GM12872 (cell line): ENCODE measurements around the gene ADGRG7.

Source experiments
- TF ChIP-seq, protein P1 (sequence below): IDR thresholded peaks from 3 replicates; pipeline ENCODE4 v1.5.1; 2011; ENCODE audit warnings: low read depth, mild to moderate bottlenecking, low read length, moderate library complexity; ENCODE audit not compliant: insufficient read depth

The ADGRG7 gene

DNA sequence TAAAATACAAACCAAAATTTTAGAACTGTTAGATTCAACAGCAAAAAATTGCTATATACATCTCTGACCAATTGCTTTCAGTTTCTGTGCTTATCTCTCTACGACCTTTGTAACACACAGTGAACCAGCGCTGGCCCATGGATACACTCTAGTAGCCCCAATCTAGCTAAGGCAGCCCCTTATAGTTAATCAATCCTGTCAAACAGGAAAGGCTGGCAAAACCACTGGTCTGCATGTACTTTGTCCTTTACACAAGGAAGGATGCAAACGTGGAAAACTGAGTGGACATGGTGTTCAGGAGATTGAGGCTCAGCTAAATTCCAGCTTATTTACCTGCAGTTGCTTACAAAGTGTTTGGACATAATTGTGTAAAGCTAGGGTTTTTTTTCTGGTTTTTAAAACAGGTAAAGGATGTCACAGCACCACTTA is 25.9 kb downstream of the ADGRG7 start:
- TF ChIP-seq, protein P1, sequence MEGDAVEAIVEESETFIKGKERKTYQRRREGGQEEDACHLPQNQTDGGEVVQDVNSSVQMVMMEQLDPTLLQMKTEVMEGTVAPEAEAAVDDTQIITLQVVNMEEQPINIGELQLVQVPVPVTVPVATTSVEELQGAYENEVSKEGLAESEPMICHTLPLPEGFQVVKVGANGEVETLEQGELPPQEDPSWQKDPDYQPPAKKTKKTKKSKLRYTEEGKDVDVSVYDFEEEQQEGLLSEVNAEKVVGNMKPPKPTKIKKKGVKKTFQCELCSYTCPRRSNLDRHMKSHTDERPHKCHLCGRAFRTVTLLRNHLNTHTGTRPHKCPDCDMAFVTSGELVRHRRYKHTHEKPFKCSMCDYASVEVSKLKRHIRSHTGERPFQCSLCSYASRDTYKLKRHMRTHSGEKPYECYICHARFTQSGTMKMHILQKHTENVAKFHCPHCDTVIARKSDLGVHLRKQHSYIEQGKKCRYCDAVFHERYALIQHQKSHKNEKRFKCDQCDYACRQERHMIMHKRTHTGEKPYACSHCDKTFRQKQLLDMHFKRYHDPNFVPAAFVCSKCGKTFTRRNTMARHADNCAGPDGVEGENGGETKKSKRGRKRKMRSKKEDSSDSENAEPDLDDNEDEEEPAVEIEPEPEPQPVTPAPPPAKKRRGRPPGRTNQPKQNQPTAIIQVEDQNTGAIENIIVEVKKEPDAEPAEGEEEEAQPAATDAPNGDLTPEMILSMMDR: no peak

DNA sequence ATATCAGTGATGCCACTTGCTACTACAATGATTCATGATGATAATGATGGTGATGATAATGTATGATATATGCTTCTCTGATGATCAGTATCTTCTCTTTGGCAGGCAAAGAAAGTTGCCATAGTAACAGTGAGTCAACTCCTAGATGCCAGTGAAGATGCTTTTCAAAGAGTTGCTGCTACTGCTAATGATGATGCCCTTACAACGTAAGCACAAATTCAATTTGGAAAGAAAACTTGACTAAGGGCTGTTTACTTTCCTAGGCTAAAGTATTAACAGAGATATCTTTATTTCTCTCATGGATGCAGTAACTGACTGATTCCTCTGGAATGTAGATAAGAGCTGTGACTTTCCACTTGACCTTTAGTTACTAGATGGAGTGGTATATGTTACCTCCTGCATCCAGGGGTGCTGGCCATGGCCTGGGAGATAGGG is 27.8 kb downstream of the ADGRG7 start:
- TF ChIP-seq, protein P1: no peak

DNA sequence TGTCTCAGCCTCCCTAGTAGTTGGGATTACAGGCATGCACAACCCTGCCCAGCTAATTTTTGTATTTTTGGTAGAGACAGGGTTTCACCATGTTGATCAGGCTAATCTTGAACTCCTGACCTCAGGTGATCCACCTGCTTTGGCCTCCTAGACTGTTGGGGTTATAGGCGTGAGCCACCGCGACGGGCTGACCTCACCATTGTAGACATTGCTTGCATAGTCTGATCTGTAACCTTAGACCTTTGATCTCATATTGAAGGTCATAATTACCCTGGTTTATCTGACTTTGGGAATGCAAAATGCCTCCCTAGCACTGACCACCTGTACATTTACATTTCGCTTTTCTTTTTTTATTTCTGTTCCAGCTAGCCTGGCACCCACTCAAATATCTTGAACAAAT is 31.2 kb downstream of the ADGRG7 start:
- TF ChIP-seq, protein P1: no peak

DNA sequence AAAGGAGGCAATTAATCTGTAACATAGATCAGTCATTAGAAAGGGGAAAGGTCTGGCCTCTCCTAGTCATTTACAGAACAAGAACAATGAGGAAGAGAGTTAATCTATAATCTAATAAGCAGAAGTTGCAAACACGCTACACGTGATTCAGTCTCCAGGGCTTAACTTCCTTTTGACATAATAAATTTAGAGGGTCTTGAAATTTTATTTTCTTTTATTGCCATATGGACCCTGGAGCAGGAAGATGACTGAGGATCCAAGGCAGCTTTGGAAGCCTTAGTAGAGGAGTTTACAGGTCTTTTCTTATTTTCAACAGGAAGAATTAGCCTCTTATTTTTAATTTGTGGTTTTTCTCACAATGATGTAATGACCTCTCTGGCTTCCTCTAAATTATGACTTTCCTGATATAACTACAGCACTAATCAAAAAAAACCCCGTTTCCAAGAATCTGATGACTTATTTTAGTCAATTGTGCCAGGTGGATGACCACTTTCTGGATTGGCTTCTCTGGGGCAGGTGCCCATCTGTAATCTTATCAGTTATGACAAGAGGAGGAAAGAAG is 32.2 kb downstream of the ADGRG7 start:
- TF ChIP-seq, protein P1: no peak

DNA sequence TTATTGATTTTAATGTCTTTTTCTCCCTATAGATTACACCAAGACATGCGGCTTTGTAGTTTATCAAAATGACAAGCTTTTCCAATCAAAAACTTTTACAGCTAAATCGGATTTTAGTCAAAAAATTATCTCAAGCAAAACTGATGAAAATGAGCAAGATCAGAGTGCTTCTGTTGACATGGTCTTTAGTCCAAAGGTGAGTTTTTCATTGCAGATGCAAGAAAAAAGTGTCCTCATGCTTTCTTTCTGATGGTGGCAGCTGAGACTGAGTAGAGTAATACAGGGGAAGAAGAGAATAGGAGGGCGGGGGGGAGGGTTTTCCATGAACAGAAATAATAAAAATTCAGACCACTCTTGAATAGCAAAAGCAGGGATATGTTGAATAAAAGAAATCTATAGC is 36.5 kb downstream of the ADGRG7 start:
- TF ChIP-seq, protein P1: no peak

DNA sequence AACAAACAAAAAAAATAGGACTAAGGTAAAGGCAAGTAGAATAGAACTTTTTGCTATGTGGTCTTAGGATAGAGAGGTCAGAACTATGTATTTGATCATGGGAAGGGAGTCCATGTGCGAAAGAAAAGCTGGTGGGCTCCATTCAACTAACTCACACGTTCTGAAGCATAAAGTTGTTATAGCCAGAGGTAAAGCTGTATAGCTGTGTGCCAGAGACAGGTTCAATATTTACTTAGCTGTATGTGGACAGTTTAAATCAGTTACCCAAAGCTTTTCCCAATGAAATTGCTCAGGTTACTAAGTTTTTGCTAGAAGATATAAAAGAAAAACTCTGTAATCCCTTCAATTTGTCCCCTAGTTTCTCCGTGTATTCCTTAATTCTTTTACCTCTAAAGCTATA is 37.8 kb downstream of the ADGRG7 start:
- TF ChIP-seq, protein P1: no peak

DNA sequence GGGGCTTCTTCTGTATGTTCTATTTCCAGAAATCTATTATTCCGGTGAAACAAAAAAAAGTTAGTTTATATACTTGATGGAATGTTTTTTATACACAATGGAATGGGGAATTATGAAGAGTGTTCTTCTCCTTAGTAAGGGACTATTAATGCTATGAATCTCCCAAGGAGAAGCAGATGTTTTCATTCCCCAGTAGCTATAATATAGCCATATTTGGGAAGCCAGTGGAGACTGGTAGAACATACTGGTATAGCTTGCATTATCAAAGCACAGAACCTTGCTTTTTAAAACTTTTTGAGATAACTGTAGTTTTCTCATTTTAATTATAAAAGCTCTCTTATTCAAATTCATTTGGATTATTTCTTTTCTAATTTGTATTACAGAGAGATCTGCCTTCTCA is 38.3 kb downstream of the ADGRG7 start:
- TF ChIP-seq, protein P1: no peak
